Cardiac fibroblast (primary cell): ENCODE measurements around the gene SNAPIN.

ENCODE experiments used
- DNase-seq, 2 donors: peaks; one replicate each; pipeline versions ENCODE4 v3.0.0 to v3.0.0-alpha.2; 2010; ENCODE audit warnings: low read depth in 2 of 2
- H3K4me3 ChIP-seq, 2 donors: replicated peaks in 1 of 2; 1 replicate in 1 of 2; 2 replicates in 1 of 2; pipeline ENCODE4 v1.5.1; 2011; ENCODE audit warnings: low read depth in 2 of 2, low read length in 2 of 2, mild to moderate bottlenecking in 2 of 2, moderate library complexity in 1 of 2
- CTCF ChIP-seq: IDR thresholded peaks from one replicate; pipeline ENCODE4 v1.5.1; 2011; ENCODE audit warnings: low read depth, mild to moderate bottlenecking, low read length, inconsistent platforms

SNAPIN gene

GRCh38 chr1:153705484-153705883 is 47.0 kb downstream of the SNAPIN start:
- no peak for DNase-seq

GRCh38 chr1:153711026-153711425 is 52.5 kb downstream of the SNAPIN start:
- H3K4me3 ChIP-seq: no peak overlapping the region
- TF ChIP-seq CTCF: no peak
- no peak for DNase-seq

More at GRCh38 chr1:153705484-153705883, 47.0 kb downstream of the SNAPIN start:
- H3K4me3 ChIP-seq: no peak overlapping the region
- no peak for TF ChIP-seq CTCF
